Endodermal cell (in vitro differentiated cells): ENCODE data around the gene ANKEF1. TPM values are rescaled to one million over a fixed set of nuclear protein-coding genes. Genes with fewer than 3 reads are reported as not detected.

Experiments
- DNase-seq: peaks from one replicate; pipeline ENCODE4 v3.0.0-alpha.2; 2017
- H3K27ac ChIP-seq: 2 replicates; pipeline ENCODE4 v1.5.1; 2013; ENCODE audit warnings: mild to moderate bottlenecking, low read depth, low read length, moderate library complexity
- H3K27me3 ChIP-seq: 2 replicates; pipeline ENCODE4 v1.6.1; 2013; ENCODE audit warnings: mild to moderate bottlenecking, low read length, moderate library complexity; ENCODE audit not compliant: insufficient read depth, control insufficient read depth, poor library complexity, severe bottlenecking
- H3K36me3 ChIP-seq: 2 replicates; pipeline ENCODE4 v1.7.0; 2013; ENCODE audit warnings: mild to moderate bottlenecking, low read length, moderate library complexity; ENCODE audit not compliant: control insufficient read depth, insufficient read depth
- H3K4me1 ChIP-seq: one replicate; pipeline ENCODE4 v1.7.0; 2013; ENCODE audit warnings: low read length; ENCODE audit not compliant: control insufficient read depth, insufficient read depth
- H3K4me3 ChIP-seq: 2 replicates; pipeline ENCODE4 v1.5.1; 2013; ENCODE audit warnings: mild to moderate bottlenecking, low read length, moderate library complexity
- H3K9ac ChIP-seq: 2 replicates; pipeline ENCODE4 v1.6.1; 2013; ENCODE audit warnings: mild to moderate bottlenecking, low read length, moderate library complexity; ENCODE audit not compliant: poor library complexity, severe bottlenecking; ENCODE audit errors: extremely low read depth
- H3K9me3 ChIP-seq: 2 replicates; pipeline ENCODE4 v1.6.1; 2013; ENCODE audit warnings: mild to moderate bottlenecking, low read length, moderate library complexity; ENCODE audit not compliant: control insufficient read depth
- H3K27ac Mint-ChIP-seq: 2 replicates; pipeline ENCODE4 v1.8.0; 2020; ENCODE audit warnings: mixed read lengths
- H3K27me3 Mint-ChIP-seq: 2 replicates; pipeline ENCODE4 v1.8.0; 2021; ENCODE audit warnings: mild to moderate bottlenecking, mixed read lengths; ENCODE audit not compliant: insufficient read depth
- H3K36me3 Mint-ChIP-seq: 2 replicates; pipeline ENCODE4 v1.8.0; 2020; ENCODE audit warnings: low read depth, mixed read lengths
- H3K4me1 Mint-ChIP-seq: 2 replicates; pipeline ENCODE4 v1.8.0; 2020; ENCODE audit warnings: mixed read lengths
- H3K4me3 Mint-ChIP-seq: 2 replicates; pipeline ENCODE4 v1.8.0; 2020; ENCODE audit warnings: mild to moderate bottlenecking, moderate library complexity, mixed read lengths
- H3K9me3 Mint-ChIP-seq: 2 replicates; pipeline ENCODE4 v1.8.0; 2020; ENCODE audit warnings: mild to moderate bottlenecking, mixed read lengths
- CTCF ChIP-seq: fragments of 200-600 bp; sonication (generic); conservative IDR thresholded peaks from 2 replicates; pipeline ENCODE4 v1.5.0; 2021; ENCODE audit warnings: antibody characterized with exemption, mild to moderate bottlenecking
- WGBS, 2 experiments: methylation state at CpG; one replicate each; pipeline versions ENCODE4 v1.1.5 to v1.1.7; 2013; ENCODE audit warnings: missing lambda C conversion rate in 2 of 2, mixed read lengths in 1 of 2; ENCODE audit not compliant: insufficient coverage in 1 of 2, insufficient read length in 1 of 2; 5-methylcytosine and 5-hydroxymethylcytosine counted together
- total RNA-seq, 2 donors: library from RNA; stranded (reverse); fragmentation: NEBNext Ultra II Directional in 1 of 2; extraction: Animal tissue kit (Norgen Biotek cat#: 25700) in 1 of 2; gene quantifications; 2 replicates in 1 of 2; 3 replicates in 1 of 2; pipeline ENCODE4 v1.2.1, GENCODE V29; 2021

ANKEF1 gene
- total RNA-seq, 2 donors from 2014 or later: 8.8 to 13.1 TPM

- no peak for TF ChIP-seq CTCF
- H3K27ac Mint-ChIP-seq: no peak overlapping the region
- DNase-seq: no peak
- no peak overlapping the region for H3K27ac ChIP-seq
- no peaks in the 10 kb centered on the region for H3K9me3 Mint-ChIP-seq
- no peaks in the 10 kb centered on the region for H3K27me3 ChIP-seq
- H3K36me3 ChIP-seq: no peaks in the 10 kb centered on the region
- peaks cover 1% of the 10 kb centered on the region for H3K27me3 Mint-ChIP-seq
- H3K4me1 ChIP-seq: no peaks in the 10 kb centered on the region
- peaks cover 1% of the 10 kb centered on the region for H3K4me1 Mint-ChIP-seq
- H3K4me3 Mint-ChIP-seq: no peak overlapping the region
- no peaks in the 10 kb centered on the region for H3K36me3 Mint-ChIP-seq
- WGBS, 2 experiments: 90 to 100% methylated on average over 1 to 3 of the region's 3 CpGs
- no peaks in the 10 kb centered on the region for H3K9me3 ChIP-seq
- H3K4me3 ChIP-seq: no peak overlapping the region
- H3K9ac ChIP-seq: no peak overlapping the region
Measured at GRCh38 chr20:10078403-10078802, 43.6 kb downstream of the ANKEF1 start.

- Mint-ChIP-seq H3K27ac (no peak overlapping the region), H3K4me3 (no peak overlapping the region), H3K27me3 (peaks cover 1% of the 10 kb centered on the region), H3K9me3 (no peaks in the 10 kb centered on the region), H3K4me1 (peaks cover 2% of the 10 kb centered on the region), H3K36me3 (no peaks in the 10 kb centered on the region)
- H3K9me3 ChIP-seq: no peaks in the 10 kb centered on the region
- H3K9ac ChIP-seq: no peak overlapping the region
- DNase-seq: no peak
- H3K4me1 ChIP-seq: no peaks in the 10 kb centered on the region
- no peaks in the 10 kb centered on the region for H3K27me3 ChIP-seq
- TF ChIP-seq CTCF: no peak
- H3K27ac ChIP-seq: no peak overlapping the region
- H3K4me3 ChIP-seq: no peak overlapping the region
- H3K36me3 ChIP-seq: no peaks in the 10 kb centered on the region
Measured at GRCh38 chr20:10079964-10080363, 45.2 kb downstream of the ANKEF1 start.

- Mint-ChIP-seq H3K27me3 (peaks cover 1% of the 10 kb centered on the region), H3K36me3 (no peaks in the 10 kb centered on the region), H3K9me3 (no peaks in the 10 kb centered on the region), H3K27ac (no peak overlapping the region), H3K4me3 (no peak overlapping the region), H3K4me1 (peaks cover 5% of the 10 kb centered on the region)
- Histone ChIP-seq H3K9ac (no peak overlapping the region), H3K27ac (no peak overlapping the region), H3K36me3 (no peaks in the 10 kb centered on the region), H3K4me3 (no peak overlapping the region), H3K9me3 (no peaks in the 10 kb centered on the region), H3K4me1 (peaks cover 3% of the 10 kb centered on the region), H3K27me3 (no peaks in the 10 kb centered on the region)
- no peak for TF ChIP-seq CTCF
- no peak for DNase-seq
Measured at GRCh38 chr20:10080574-10080973, 45.8 kb downstream of the ANKEF1 start.
